ENCODE measurements around the gene CELSR1.
A peak's percentile ranks its signal among the peaks of the same experiment; 100 is the strongest.
"Not testable (repeated sequence)": the region's sequence is repeated elsewhere in the genome, so short reads cannot be mapped to it uniquely, and the experiment has no call there.

Gene CELSR1

GRCh38 chr22:46509416-46510089, 27.9 kb downstream of the CELSR1 start:
- no peak for DNase-seq (ENCODE audit: low read depth)
- no peak overlapping the region for H3K4me3 ChIP-seq (ENCODE audit: low read depth, low read length)
- TF ChIP-seq, protein P1, sequence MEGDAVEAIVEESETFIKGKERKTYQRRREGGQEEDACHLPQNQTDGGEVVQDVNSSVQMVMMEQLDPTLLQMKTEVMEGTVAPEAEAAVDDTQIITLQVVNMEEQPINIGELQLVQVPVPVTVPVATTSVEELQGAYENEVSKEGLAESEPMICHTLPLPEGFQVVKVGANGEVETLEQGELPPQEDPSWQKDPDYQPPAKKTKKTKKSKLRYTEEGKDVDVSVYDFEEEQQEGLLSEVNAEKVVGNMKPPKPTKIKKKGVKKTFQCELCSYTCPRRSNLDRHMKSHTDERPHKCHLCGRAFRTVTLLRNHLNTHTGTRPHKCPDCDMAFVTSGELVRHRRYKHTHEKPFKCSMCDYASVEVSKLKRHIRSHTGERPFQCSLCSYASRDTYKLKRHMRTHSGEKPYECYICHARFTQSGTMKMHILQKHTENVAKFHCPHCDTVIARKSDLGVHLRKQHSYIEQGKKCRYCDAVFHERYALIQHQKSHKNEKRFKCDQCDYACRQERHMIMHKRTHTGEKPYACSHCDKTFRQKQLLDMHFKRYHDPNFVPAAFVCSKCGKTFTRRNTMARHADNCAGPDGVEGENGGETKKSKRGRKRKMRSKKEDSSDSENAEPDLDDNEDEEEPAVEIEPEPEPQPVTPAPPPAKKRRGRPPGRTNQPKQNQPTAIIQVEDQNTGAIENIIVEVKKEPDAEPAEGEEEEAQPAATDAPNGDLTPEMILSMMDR (conservative IDR thresholded peaks at IDR 0.05; ENCODE audit: low read depth, low read length), result no peak

DNA sequence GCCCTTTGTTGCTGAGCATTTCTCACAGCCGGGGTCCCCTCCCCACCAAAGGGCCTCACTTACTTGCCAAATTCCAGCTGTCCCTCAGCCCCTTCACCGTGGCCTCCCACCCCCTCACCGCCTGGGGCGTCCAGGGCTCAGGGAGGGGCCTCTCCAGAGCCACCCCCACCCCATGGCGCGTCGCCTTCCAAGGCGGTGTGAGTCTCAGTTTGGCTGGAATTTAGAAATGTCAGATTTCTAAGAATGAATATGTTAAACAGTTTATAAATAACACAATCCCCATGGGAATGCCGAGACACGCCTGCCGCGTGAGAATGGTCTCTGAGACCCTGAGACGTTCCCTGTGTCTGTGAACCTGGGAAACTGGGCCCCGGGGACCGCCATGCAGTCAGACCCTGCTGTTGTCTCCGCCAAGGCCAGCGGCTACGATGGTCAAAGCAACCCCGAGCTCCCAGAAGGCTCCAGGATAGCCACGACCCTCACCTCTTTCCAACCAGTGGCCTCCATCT, 28.9 kb downstream of the CELSR1 start:
- TF ChIP-seq, protein P1 (conservative IDR thresholded peaks at IDR 0.05; ENCODE audit: low read depth, low read length), result no peak
- DNase-seq (ENCODE audit: low read depth), result no peak
- no peak overlapping the region for H3K4me3 ChIP-seq (ENCODE audit: low read depth, low read length)

DNA sequence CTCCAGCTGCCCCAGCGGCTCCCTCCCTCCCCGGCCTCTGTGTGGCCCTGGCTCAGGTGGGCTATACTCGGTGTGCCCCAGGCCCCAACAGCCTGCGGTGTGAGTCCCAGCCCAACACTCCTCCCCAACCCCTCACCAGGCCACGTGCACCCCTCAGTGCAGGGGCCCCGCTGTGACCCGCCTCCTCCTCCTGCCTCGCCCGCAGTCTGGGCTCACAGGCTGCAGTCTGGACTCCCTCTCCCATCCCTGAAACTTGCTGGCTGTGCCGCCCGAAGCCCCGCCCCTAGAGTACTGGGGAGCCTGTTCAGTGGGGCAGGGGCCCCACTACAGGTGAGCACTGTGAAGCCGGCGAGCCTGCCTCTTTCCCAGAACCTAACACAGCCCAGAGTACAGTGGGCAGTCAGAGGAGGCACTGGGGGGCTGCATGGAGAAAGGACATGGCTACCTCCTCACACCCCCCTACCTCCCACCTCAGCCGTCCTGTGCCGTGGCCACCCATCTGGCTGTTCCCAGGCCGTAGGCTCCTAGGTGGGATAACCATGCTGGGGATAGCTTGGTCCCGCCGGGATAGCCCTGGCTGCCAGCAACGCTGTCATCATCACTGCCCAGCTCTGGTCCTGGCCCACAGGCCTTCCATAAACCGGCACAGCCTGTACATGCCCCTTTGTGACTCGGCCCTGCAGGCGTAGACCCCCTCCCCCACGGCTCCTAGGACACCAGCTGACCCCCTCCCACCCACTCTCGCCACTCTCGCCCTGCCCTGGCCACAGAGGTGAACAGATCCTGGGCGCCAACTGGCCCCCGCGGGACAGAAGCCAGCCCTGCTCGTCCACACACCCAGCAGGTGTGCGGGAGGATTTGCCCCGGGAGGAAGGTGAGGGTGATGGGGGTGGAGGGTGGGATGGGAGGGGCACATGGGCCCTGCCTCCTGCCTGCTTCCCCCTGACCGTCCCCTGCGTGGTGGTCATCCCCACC, 29.7 kb downstream of the CELSR1 start:
- TF ChIP-seq, protein P1 (conservative IDR thresholded peaks at IDR 0.05; ENCODE audit: low read depth, low read length), result no peak
- no peak overlapping the region for H3K4me3 ChIP-seq (ENCODE audit: low read depth, low read length)

GRCh38 chr22:46504584-46504983, 32.8 kb downstream of the CELSR1 start:
- TF ChIP-seq, protein P1 (conservative IDR thresholded peaks at IDR 0.05; ENCODE audit: low read depth, low read length), result no peak
- H3K4me3 ChIP-seq (ENCODE audit: low read depth, low read length), result no peak overlapping the region
- no peak for DNase-seq (ENCODE audit: low read depth)

More for the DNA sequence above, 29.7 kb downstream of the CELSR1 start:
- DNase-seq (ENCODE audit: low read depth), result no peak

DNA sequence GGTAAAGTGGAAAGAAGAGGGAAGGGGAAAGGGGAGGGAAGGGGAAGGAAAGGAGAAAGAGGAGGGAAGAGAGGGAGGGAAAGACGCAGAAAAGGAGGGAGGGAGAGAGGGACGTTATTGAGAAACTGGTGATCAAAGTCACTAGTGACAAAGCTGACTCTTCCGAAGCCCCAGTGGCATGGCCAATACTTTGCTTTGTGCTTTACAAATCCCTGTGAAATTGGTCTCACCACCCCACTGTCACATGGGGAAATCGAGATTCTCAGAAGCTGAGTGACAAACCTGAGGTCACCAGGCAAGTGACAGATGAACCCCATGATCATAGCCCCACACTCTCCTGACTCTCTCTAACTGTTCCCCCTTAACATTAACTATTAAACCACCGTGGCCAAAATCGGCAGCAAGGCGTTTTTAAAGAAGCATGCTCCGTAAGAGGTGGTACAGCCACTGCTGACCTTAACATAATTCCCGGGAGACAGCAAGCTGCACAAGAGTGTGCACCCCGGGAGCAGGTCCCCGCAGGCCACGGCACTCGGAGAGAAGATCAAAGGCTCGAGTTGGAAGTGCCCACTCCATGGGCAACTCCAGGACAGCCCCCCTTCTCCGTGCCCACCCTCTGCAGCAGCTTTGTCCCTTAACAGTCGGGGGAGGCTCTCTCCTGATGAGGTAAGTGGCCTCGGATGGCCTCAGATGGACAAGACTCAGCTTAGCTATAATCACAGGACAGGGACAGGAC, 34.8 kb downstream of the CELSR1 start:
- no peak overlapping the region for H3K4me3 ChIP-seq (ENCODE audit: low read depth, low read length)
- DNase-seq (ENCODE audit: low read depth), result no peak
- TF ChIP-seq, protein P1 (conservative IDR thresholded peaks at IDR 0.05; ENCODE audit: low read depth, low read length), result no peak

DNA sequence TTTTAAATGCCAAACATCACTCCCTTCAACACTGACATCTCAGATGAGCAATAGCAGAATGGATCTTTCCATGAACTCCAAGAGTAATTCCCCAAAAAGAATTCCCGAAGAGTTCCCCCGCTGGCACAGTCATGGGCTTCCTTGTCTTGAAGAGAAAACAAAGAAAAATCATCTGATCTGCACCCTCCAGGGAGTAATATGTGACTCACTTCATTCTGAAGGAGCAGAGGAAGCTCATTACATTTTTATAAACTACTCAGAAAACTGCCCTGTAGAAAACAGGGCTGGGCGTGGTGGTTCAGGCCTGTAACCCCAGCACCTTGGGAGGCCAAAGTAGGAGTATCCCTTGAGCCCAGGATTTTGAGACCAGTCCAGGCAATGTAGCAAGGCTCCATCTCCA, 35.7 kb downstream of the CELSR1 start:
- H3K4me3 ChIP-seq (ENCODE audit: low read depth, low read length), result no peak overlapping the region
- TF ChIP-seq, protein P1 (conservative IDR thresholded peaks at IDR 0.05; ENCODE audit: low read depth, low read length), result no peak
- peak; percentile 81 for DNase-seq (ENCODE audit: low read depth)

DNA sequence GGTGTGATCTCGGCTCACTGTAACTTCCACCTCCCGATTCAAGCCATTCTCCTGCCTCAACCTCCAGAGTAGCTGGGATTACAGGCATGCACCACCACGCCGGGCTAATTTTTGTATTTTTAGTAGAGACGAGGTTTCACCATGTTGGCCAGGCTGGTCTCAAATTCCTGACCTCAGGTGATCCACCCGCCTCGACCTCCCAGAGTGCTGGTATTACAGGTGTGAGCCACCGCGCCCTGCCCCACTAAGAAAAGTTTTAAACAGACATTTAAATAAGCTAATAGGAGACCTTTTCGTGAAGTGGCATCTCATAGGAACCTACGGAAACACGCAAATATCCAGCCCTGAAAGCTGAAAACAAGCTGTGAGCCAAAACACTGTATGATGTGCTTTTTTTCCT, 36.2 kb downstream of the CELSR1 start:
- H3K4me3 ChIP-seq (ENCODE audit: low read depth, low read length); DNase-seq (ENCODE audit: low read depth): not testable (repeated sequence)

Measured in choroid plexus epithelial cell (primary cell).